Amniotic epithelial cell (primary cell): ENCODE data around the gene TMEM185B.
"Not testable (repeated sequence)": the region's sequence is repeated elsewhere in the genome, so short reads cannot be mapped to it uniquely, and the experiment has no call there.

ENCODE experiments used
- DNase-seq: peaks from one replicate; pipeline ENCODE4 v3.0.0-alpha.2; 2010; ENCODE audit warnings: low read depth

The TMEM185B gene

DNA sequence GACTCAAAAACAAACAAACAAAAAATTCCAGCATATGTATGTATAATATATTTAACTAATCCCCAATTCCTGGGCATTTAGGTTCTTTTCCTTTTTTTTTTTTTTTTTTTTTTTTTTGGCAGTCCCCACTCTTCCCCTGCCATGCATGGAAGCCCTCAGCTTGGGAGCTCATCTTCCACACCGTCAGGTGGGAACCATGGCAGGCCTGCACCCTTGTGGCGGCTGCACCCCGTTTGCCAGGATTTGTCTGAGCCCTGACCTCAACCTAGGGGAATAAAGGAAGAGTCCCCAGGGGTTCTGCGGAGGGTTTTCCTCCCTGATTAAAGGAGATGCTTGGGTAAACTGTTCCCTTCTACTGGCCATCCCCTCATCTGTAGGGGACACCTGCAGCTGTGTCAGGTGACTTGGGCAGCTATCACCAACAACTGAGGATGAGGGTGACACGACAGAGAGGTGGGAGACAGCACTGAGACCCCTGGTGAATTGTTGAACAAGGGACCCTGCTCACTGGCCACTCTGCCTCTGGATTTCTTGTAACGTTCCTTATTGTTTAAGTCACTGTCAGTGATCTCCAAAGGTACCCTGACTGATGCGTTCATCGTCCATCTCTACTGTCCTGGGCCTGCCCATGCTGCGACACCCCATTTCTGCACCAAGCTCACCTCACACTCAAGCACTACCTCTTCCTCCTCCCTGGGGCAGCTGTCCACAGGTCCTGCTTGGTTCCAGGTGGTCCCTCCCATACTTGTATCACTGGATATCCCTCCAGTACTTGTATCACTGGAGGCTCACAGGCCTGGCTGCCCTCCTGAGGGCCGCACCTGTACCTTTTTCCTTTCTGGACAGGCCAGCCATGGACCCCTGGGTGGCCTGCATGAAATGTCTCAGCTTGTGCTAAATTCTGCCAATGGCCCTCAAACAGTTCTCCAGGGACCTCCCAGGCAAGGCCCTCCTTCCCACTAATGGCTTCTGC is 14.5 kb downstream of the TMEM185B start:
- no peak for DNase-seq

GRCh38 chr2:120206022-120206581 is 17.1 kb downstream of the TMEM185B start:
- no peak for DNase-seq

- DNase-seq = no peak
Observed at GRCh38 chr2:120204945-120205670, 18.1 kb downstream of the TMEM185B start.

- no peak for DNase-seq
Observed at GRCh38 chr2:120204417-120204816, 18.8 kb downstream of the TMEM185B start.

- no peak for DNase-seq
Observed at GRCh38 chr2:120204022-120204405, 19.2 kb downstream of the TMEM185B start.

DNA sequence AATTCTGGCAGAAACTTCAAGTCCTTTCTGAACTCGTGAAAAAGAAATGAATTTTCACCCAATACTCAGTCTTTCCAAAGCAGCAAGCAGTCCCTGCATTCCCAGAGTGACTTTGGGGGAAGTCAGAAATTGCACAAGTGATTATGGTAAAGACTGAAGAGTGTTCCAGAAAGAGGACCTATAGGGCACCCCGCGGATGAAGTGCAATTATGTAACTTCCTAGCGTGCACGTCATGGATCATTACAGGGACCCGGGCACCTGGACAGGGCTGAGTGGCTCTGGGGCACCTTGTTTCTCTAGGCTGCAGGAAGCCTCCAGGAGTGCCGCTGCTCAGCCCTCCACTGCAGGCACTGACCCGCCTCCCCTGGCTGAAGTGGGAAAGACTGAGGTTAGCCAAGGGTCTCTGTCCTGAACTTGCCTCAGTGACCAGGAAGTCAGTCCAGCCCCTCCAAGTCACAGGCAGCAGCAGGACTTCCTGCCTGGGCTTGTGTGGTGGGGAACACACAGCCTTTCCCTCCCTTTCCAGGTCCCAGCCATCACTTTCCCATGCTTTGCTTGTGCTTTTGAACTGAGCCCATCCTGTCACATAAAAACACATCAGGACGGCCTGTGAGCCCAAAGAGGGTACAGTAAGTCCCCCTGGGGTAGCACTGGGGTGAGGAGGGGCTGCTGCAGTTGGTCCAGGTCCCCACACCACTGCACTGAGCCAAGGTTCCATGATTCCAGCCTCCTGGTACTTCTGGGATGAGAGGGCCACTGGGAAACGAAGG is 19.8 kb downstream of the TMEM185B start:
- no peak for DNase-seq

DNA sequence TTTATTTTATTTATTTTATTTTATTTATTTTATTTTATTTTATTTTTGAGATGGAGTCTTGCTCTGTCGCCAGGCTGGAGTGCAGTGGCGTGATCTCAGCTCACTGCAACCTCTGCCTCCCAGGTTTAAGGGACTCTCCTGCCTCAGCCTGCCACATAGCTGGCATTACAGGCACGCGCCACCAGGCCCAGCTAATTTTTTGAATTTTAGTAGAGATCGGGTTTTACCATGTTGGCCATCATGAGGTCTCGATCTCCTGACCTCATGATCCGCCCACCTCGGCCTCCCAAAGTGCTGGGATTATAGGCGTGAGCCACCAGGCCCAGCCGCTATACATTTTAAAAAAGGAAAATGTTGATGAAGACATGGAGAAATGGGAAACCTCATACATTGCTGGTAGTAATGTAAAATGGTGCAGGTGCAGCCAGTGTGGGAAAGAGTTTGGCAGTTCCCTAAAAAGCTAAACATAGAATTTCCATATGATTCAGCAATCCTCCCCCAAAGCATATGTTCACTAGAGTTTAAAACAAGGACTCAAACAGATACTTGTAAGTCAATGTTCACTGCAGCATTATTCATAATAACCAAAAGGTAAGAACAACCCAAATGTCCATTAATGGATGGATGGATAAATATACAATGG is 23.3 kb downstream of the TMEM185B start:
- not testable (repeated sequence) for DNase-seq

GRCh38 chr2:120195553-120195952 is 27.6 kb downstream of the TMEM185B start:
- peak; percentile 64 for DNase-seq

- no peak for DNase-seq
Observed at GRCh38 chr2:120192280-120192679, 30.9 kb downstream of the TMEM185B start.

DNA sequence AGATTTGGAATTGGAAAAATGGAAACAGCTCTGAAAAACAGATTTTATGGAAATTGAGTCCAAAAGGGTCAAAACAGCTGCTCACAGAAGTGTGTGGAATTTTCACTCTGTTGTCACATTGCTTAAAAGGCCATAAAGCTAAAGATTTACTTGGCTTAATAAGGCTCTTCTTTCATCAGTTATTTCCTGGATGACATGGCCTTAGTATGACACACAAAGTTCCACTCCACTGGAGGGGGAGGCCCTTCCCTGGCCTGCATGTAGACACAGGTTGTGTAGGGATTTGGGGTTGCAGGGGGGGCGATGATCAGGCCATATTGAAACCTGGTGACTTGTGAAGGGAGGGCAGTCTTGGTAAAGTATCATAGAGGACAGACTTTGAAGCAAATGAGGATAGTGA is 34.0 kb downstream of the TMEM185B start:
- DNase-seq = no peak

DNA sequence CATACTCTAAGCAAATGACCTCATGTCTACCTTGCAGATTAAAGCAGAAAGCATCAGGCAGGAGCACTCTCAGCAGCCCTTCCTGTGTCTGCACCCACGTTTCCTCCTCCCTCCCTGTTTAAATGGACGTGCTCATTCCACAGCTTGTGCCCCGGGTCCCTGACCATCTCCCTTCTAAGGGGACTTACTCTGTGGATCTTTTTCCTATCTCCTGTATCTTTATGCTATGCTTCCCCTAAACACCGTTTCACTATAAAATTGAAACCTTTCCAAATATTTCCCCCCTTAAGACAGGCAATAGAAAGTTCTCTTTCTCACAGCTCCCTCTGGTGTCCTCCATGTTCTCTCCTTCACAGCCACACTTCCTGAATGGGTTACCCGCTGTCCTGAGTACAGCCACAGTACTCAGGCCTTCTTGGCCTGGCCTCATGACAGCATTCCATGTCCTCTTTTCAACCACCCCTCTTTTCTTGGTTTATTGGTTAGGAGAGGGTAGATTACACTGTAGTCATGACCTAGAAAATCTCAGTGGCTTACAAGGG is 41.1 kb downstream of the TMEM185B start:
- DNase-seq = no peak

DNA sequence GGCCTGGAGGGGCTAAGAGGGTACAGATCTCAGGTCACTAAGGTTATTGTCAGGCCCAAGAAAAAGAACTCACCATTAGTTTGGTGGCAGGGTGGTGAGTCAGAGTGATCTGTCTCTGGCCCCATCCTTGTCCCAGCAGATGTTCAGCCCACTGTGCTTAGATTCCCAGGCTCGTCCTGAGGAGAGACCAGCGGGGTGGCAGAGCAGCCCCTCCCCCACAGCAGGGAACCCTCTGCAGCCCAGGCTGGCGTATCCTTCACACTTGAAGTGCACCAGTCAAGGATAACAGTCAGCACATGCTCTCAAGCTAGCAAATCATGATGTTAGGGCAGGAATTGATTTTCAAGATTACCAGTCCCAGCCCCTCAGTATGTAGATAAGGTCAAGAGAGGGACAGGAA is 43.1 kb downstream of the TMEM185B start:
- DNase-seq = no peak

DNA sequence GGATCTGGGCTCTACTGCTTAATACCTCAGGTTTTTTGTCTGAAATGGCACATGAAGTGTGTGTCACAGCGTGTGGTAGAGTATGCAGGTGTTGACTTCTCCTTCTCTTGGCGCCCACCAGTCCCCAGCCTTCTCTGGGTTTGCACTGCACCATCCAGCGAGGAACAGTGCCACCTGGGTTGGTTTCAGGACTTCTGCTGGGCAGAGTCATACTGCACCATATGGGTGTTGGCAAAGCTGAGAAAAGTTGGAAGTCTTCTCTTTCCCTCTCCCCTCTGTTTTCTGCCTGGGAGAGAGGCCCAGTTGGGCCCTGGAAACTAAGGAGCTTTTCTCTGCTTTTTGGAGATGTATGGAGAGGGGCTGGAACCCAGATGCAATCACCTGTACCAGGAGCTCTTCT is 43.8 kb downstream of the TMEM185B start:
- DNase-seq = no peak

DNA sequence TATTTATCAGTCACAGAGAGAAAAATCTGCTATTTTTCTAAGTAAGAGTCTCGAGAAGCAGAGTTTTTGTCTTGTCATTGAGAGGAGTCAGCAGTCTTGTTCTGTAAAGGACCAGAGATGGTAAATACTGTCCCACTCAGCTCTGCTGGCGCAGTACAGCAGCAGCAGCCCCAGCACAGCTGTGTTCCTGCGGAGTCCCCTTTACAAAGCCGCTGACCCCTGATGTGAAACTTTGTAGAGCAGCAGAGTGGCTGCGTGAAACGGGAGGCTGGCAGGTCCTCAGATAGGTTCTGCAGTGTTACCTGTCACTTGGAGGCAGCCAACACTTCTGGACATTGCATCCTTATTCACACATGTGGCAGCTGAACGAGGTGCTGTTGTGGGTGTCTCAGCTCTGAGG is 45.2 kb downstream of the TMEM185B start:
- no peak for DNase-seq

GRCh38 chr2:120177001-120177621 is 46.1 kb downstream of the TMEM185B start:
- DNase-seq = no peak

DNA sequence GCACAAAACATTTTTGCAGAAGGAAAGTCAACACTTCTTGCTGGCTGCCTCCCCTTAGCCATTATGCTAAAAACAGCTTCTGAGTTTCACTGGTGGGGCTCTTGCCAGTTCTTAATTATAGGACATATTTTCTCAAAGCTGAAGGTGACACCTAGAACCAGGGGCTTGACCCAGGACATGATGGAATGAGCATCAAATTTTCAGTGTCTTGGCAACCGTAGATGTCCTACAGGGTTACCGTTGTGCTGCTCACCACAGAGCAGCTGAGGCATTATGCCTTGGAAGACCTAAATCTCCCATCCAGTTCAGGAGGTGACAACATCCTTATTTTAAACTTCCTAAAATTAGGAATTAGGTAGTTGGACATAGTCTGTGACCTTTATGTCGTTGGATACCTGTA is 46.7 kb downstream of the TMEM185B start:
- no peak for DNase-seq

- DNase-seq = peak; percentile 66
Observed at GRCh38 chr2:120174963-120175581, 48.1 kb downstream of the TMEM185B start.
